Activated CD4-positive, alpha-beta memory T cell treated with anti-CD3 and anti-CD28 coated beads for 36 hours (primary cell): ENCODE results near the gene HOTAIR. TPM values are rescaled to one million over a fixed set of nuclear protein-coding genes. Genes with fewer than 3 reads are reported as not detected.

Source experiments
- CTCF ChIA-PET: fragments of 350-600 bp; sonication (Branson Sonifier 250); formaldehyde crosslinking; loops from one replicate; lab custom pipeline; 2021; ENCODE audit warnings: antibody characterized with exemption, inconsistent platforms; lab: Charles Lee
- POLR2A ChIA-PET: fragments of 350-600 bp; sonication (Branson Sonifier 250); formaldehyde crosslinking; loops from one replicate; lab custom pipeline; 2021; ENCODE audit warnings: antibody characterized with exemption; lab: Charles Lee
- DNase-seq: peaks from one replicate; pipeline ENCODE4 v3.0.0-alpha.2; 2020
- H3K27ac Mint-ChIP-seq: one replicate; pipeline ENCODE4 v1.8.0; 2021; ENCODE audit warnings: mixed read lengths
- H3K27me3 Mint-ChIP-seq: one replicate; pipeline ENCODE4 v1.8.0; 2021; ENCODE audit warnings: mixed read lengths
- H3K36me3 Mint-ChIP-seq: one replicate; pipeline ENCODE4 v1.8.0; 2021; ENCODE audit warnings: mixed read lengths
- H3K4me1 Mint-ChIP-seq: one replicate; pipeline ENCODE4 v1.8.0; 2021; ENCODE audit warnings: low read depth, mixed read lengths
- H3K4me3 Mint-ChIP-seq: one replicate; pipeline ENCODE4 v1.8.0; 2021; ENCODE audit warnings: mild to moderate bottlenecking, mixed read lengths
- H3K9me3 Mint-ChIP-seq: one replicate; pipeline ENCODE4 v1.8.0; 2021; ENCODE audit warnings: mixed read lengths
- intact Hi-C: fragments of 100-400 bp; cut with micrococcal nuclease; formaldehyde crosslinking; loops from one replicate; pipeline ENCODE4 v1.15.1; 2023
- total RNA-seq, 2 experiments: library from RNA; stranded (reverse); gene quantifications; one replicate each; pipeline ENCODE4 v1.2.3, GENCODE V29; 2021

The HOTAIR gene
- total RNA-seq, 2 experiments from 2014 or later: not detected

- ChIA-PET CTCF (interaction anchor here (0.7 to 9.3 kb wide), 13 partner anchors 8 to 508 kb away, joined by 3 to 127 read pairs (median 6); partner anchors contain the start of genes HOXC10, HOXC5, SMUG1 and TARBP2), POLR2A (no interaction called here)
- Mint-ChIP-seq H3K4me1 (peaks cover 26% of the 10 kb centered on the region), H3K27me3 (peaks cover 84% of the 10 kb centered on the region), H3K36me3 (no peaks in the 10 kb centered on the region), H3K4me3 (no peak overlapping the region), H3K27ac (no peak overlapping the region), H3K9me3 (no peaks in the 10 kb centered on the region)
- intact Hi-C loops: loop anchor here (10.0 kb wide), 1 partner anchor 355 kb away; the partner anchor contains the start of gene GPR84
- peak; percentile 36 for DNase-seq
These were observed 34.7 kb upstream of the HOTAIR start for GRCh38 chr12:54009171-54010052.

GRCh38 chr12:54008260-54008552, 33.5 kb upstream of the HOTAIR start:
- DNase-seq: no peak
- no peaks in the 10 kb centered on the region for H3K36me3 Mint-ChIP-seq
- no peak overlapping the region for H3K4me3 Mint-ChIP-seq
- ChIA-PET CTCF (interaction anchor here (1.2 to 9.3 kb wide), 8 partner anchors 9 to 372 kb away, joined by 4 to 127 read pairs (median 26); partner anchors contain the start of gene SMUG1), POLR2A (no interaction called here)
- H3K27me3 Mint-ChIP-seq: peaks cover 85% of the 10 kb centered on the region
- no peak overlapping the region for H3K27ac Mint-ChIP-seq
- H3K9me3 Mint-ChIP-seq: no peaks in the 10 kb centered on the region
- H3K4me1 Mint-ChIP-seq: peaks cover 25% of the 10 kb centered on the region
- intact Hi-C loops: loop anchor here (10.0 kb wide), 1 partner anchor 357 kb away; the partner anchor contains the start of gene GPR84

GRCh38 chr12:54007538-54008259, 32.9 kb upstream of the HOTAIR start:
- no peak overlapping the region for H3K4me3 Mint-ChIP-seq
- POLR2A ChIA-PET: no interaction called here
- no peak for DNase-seq

GRCh38 chr12:54006559-54007220, 31.9 kb upstream of the HOTAIR start:
- intact Hi-C loops: loop anchor here (1.0 to 10.0 kb wide), 4 partner anchors 26 to 358 kb away; partner anchors contain the start of genes GPR84 and HOXC5

More at GRCh38 chr12:54007538-54008259, 32.9 kb upstream of the HOTAIR start:
- no peaks in the 10 kb centered on the region for H3K9me3 Mint-ChIP-seq
- peaks cover 85% of the 10 kb centered on the region for H3K27me3 Mint-ChIP-seq
- intact Hi-C loops: loop anchor here (2.0 to 10.0 kb wide), 2 partner anchors 25 to 357 kb away; partner anchors contain the start of genes GPR84 and HOXC5
- peaks cover 25% of the 10 kb centered on the region for H3K4me1 Mint-ChIP-seq
- no peaks in the 10 kb centered on the region for H3K36me3 Mint-ChIP-seq
- no peak overlapping the region for H3K27ac Mint-ChIP-seq
- CTCF ChIA-PET: interaction anchor here (0.7 to 9.3 kb wide), 11 partner anchors 7 to 373 kb away, joined by 3 to 127 read pairs (median 6); partner anchors contain the start of genes HOXC5 and SMUG1

GRCh38 chr12:54005853-54006558, 31.3 kb upstream of the HOTAIR start:
- intact Hi-C loops: loop anchor here (1.0 to 10.0 kb wide), 4 partner anchors 27 to 359 kb away; partner anchors contain the start of genes GPR84 and HOXC5
- CTCF ChIA-PET: interaction anchor here (0.6 to 9.3 kb wide), 20 partner anchors 9 to 209 kb away, joined by 3 to 127 read pairs (median 6); partner anchors contain the start of genes HOXC10, HOXC13, HOXC5 and HOXC6
- POLR2A ChIA-PET: interaction anchor here (1.0 kb wide), 1 partner anchor 11 kb away, joined by 3 read pairs; no protein-coding TSS in a partner anchor
- Mint-ChIP-seq H3K9me3 (no peaks in the 10 kb centered on the region), H3K4me3 (peak overlapping the region; percentile 68), H3K4me1 (peaks cover 22% of the 10 kb centered on the region), H3K36me3 (no peaks in the 10 kb centered on the region), H3K27me3 (peaks cover 91% of the 10 kb centered on the region), H3K27ac (no peak overlapping the region)
- peak; percentile 89 for DNase-seq

More at GRCh38 chr12:54006559-54007220, 31.9 kb upstream of the HOTAIR start:
- Mint-ChIP-seq H3K36me3 (no peaks in the 10 kb centered on the region), H3K9me3 (no peaks in the 10 kb centered on the region), H3K4me3 (peak overlapping the region; percentile 68), H3K27ac (no peak overlapping the region), H3K27me3 (peaks cover 91% of the 10 kb centered on the region), H3K4me1 (peaks cover 28% of the 10 kb centered on the region)
- CTCF ChIA-PET: interaction anchor here (0.6 to 9.3 kb wide), 16 partner anchors 8 to 208 kb away, joined by 3 to 127 read pairs (median 6); partner anchors contain the start of genes HOXC10, HOXC5, HOXC6 and SMUG1
- POLR2A ChIA-PET: interaction anchor here (1.0 kb wide), 1 partner anchor 11 kb away, joined by 3 read pairs; no protein-coding TSS in a partner anchor
- DNase-seq: no peak

- Mint-ChIP-seq H3K27ac (peak overlapping the region; percentile 19), H3K4me3 (no peak overlapping the region), H3K36me3 (no peaks in the 10 kb centered on the region), H3K27me3 (peaks cover 93% of the 10 kb centered on the region), H3K4me1 (peaks cover 20% of the 10 kb centered on the region), H3K9me3 (no peaks in the 10 kb centered on the region)
- intact Hi-C loops: loop anchor here (10.0 kb wide), 1 partner anchor 359 kb away; the partner anchor contains the start of gene GPR84
- ChIA-PET CTCF (interaction anchor here (0.6 to 9.3 kb wide), 18 partner anchors 9 to 209 kb away, joined by 3 to 127 read pairs (median 7); partner anchors contain the start of genes HOXC10, HOXC13, HOXC5 and SMUG1), POLR2A (no interaction called here)
- no peak for DNase-seq
These were observed 30.7 kb upstream of the HOTAIR start for GRCh38 chr12:54005531-54005852.

- Mint-ChIP-seq H3K36me3 (no peaks in the 10 kb centered on the region), H3K4me3 (no peak overlapping the region), H3K9me3 (no peaks in the 10 kb centered on the region), H3K4me1 (peaks cover 20% of the 10 kb centered on the region), H3K27ac (peak overlapping the region; percentile 19), H3K27me3 (peaks cover 91% of the 10 kb centered on the region)
- ChIA-PET CTCF (interaction anchor here (0.7 to 9.3 kb wide), 12 partner anchors 8 to 203 kb away, joined by 3 to 127 read pairs (median 8); partner anchors contain the start of genes HOXC10, HOXC13, HOXC5 and SMUG1), POLR2A (no interaction called here)
- DNase-seq: no peak
- intact Hi-C loops: loop anchor here (10.0 kb wide), 1 partner anchor 360 kb away; the partner anchor contains the start of gene GPR84
These were observed 30.2 kb upstream of the HOTAIR start for GRCh38 chr12:54004841-54005530.

GRCh38 chr12:54004063-54004840, 29.5 kb upstream of the HOTAIR start:
- H3K27ac Mint-ChIP-seq: no peak overlapping the region
- intact Hi-C loops: loop anchor here (10.0 kb wide), 1 partner anchor 361 kb away; the partner anchor contains the start of gene GPR84

GRCh38 chr12:54003625-54004024, 28.9 kb upstream of the HOTAIR start:
- Mint-ChIP-seq H3K4me3 (no peak overlapping the region), H3K27ac (no peak overlapping the region)
- intact Hi-C loops: loop anchor here (10.0 kb wide), 1 partner anchor 361 kb away; the partner anchor contains the start of gene GPR84

More at GRCh38 chr12:54004063-54004840, 29.5 kb upstream of the HOTAIR start:
- DNase-seq: no peak
- Mint-ChIP-seq H3K36me3 (no peaks in the 10 kb centered on the region), H3K27me3 (peaks cover 88% of the 10 kb centered on the region), H3K9me3 (no peaks in the 10 kb centered on the region), H3K4me3 (no peak overlapping the region), H3K4me1 (peaks cover 15% of the 10 kb centered on the region)
- ChIA-PET POLR2A (no interaction called here), CTCF (interaction anchor here (1.0 to 9.3 kb wide), 8 partner anchors 12 to 203 kb away, joined by 3 to 127 read pairs (median 18); partner anchors contain the start of genes HOXC10, HOXC13, HOXC5 and SMUG1)

More at GRCh38 chr12:54003625-54004024, 28.9 kb upstream of the HOTAIR start:
- DNase-seq: no peak
- Mint-ChIP-seq H3K9me3 (no peaks in the 10 kb centered on the region), H3K4me1 (peaks cover 13% of the 10 kb centered on the region), H3K27me3 (peaks cover 91% of the 10 kb centered on the region), H3K36me3 (no peaks in the 10 kb centered on the region)
- CTCF ChIA-PET: interaction anchor here (1.0 to 9.3 kb wide), 7 partner anchors 11 to 204 kb away, joined by 3 to 127 read pairs (median 29); partner anchors contain the start of genes HOXC10, HOXC5 and SMUG1
- POLR2A ChIA-PET: no interaction called here
